T-helper 22 cell (primary cell): ENCODE data around the gene POLD2.

Source experiments
- DNase-seq: peaks from one replicate; pipeline ENCODE4 v3.0.0-alpha.2; 2020; ENCODE audit warnings: low read depth

POLD2 gene

GRCh38 chr7:44112997-44113763 is 10.2 kb downstream of the POLD2 start:
- DNase-seq, result no peak

DNA sequence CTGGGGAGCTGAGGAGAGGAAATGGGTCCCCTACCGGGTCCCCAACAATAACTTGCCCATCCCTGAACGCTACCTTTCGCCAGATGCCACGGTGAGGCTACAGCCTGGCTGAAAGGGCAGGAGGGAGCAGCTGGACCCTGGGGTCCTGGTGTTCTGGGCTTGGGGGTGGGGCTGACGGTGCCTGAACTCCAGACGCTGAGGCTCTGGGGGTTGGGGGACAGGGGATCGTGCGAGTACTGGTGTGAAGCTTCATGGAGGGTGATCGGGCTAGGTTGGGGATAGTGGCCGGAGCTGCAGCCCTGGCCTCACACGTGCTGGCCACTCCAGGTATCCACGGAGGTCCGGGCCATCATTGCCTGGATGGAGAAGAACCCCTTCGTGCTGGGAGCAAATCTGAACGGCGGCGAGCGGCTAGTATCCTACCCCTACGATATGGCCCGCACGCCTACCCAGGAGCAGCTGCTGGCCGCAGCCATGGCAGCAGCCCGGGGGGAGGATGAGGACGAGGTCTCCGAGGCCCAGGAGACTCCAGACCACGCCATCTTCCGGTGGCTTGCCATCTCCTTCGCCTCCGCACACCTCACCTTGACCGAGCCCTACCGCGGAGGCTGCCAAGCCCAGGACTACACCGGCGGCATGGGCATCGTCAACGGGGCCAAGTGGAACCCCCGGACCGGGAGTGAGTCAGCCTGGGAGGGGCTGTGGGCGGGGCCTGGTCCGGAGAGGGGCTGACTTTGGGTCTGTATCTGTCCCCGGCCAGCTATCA is 10.9 kb downstream of the POLD2 start:
- no peak for DNase-seq

DNA sequence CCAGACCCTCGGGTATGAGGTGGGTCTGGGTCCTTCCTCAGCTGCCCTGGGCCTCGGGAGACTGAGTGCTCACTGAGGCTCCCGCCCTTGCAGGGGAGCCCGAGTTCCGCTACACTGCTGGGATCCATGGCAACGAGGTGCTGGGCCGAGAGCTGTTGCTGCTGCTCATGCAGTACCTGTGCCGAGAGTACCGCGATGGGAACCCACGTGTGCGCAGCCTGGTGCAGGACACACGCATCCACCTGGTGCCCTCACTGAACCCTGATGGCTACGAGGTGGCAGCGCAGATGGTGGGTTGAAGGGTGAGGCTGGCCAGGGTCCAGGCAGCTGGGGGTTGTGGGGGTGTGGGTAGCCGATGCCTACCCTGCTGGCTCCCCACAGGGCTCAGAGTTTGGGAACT is 11.6 kb downstream of the POLD2 start:
- DNase-seq, result no peak

- DNase-seq, result no peak
Measured at GRCh38 chr7:44110719-44111635, 12.4 kb downstream of the POLD2 start.

DNA sequence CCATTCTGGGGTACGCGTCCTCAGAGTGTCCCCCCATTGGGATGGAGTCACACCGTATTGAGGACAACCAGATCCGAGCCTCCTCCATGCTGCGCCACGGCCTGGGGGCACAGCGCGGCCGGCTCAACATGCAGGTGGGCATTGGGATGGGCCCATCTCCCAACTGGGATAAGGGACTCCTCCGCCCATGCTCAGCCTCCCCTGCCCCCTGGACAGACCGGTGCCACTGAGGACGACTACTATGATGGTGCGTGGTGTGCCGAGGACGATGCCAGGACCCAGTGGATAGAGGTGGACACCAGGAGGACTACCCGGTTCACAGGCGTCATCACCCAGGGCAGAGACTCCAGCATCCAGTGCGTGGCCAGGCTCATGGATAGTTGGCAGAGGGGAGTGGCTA is 13.4 kb downstream of the POLD2 start:
- no peak for DNase-seq

DNA sequence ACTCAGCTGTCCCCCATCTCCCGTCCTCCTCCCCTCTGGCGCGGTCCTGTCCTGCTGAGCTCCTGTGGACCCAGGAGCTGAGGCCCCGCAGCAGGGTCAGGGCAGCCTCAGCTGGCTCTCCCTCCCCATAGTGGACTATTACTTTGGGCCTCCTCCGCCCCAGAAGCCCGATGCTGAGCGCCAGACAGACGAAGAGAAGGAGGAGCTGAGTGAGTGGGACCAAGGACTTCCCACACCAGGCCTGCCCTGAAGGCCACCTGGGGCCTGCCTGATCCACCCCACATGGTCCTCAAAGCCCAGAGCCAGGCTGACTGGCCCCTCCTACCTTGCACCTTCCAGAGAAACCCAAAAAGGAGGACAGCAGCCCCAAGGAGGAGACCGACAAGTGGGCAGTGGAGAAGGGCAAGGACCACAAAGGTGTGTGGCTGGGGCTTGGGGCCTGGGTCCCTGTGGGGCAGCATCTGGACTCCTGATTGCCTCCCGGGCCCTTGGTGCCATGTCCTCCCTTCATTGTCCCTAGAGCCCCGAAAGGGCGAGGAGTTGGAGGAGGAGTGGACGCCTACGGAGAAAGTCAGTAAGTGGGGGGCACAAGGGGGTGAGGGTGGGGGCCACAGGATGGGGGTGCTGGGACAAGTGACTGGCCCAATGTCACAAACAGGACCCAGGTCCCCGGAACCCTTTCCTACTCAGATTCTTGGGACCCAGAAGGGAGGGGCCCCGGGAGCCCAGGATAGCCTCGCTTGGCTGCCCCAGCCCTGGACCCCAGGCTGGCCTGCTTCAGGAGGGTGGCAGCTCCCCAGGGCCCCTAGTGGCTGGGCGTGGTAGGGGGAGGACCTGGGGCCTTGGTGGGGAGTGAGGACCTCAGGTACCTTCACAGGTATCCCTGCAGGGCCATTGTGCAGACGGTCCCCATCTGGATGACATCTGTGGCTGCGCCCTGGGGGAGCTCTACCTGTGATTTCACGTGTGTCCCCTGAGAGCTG is 14.3 kb downstream of the POLD2 start:
- DNase-seq, result no peak

- DNase-seq, result no peak
Measured at GRCh38 chr7:44107961-44108767, 15.2 kb downstream of the POLD2 start.

DNA sequence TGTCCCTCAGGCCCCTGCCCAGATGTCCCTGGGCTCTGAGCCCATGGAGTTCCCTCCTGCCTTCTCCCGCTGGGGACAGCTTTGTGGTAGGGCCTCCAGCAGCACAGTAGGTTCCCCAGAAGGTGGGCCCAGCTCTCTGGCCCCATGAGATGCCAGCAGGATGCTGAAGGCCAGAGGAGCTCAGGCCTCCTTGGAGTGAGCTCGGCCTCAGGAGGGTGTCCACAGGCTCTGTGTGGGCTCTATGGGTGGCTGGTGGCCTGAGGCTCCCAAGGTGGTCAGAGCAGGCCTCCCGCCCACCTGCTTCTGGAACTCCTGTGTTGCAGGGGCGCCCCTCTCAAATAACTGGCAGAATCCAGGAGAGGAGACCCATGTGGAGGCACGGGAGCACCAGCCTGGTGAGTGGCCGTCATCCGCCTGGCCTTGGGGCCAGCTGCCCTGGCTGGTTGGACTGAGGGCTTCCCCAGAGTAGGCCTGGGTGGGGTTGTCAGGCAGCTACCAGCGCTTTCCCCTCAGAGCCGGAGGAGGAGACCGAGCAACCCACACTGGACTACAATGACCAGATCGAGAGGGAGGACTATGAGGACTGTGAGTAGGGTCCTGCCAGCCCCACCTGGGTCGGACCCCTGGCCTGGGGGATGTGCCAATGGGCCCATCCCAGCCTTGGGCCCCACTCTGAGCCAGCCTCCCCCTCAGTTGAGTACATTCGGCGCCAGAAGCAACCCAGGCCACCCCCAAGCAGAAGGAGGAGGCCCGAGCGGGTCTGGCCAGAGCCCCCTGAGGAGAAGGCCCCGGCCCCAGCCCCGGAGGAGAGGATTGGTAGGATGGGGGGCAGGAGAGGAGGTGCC is 16.0 kb downstream of the POLD2 start:
- DNase-seq, result no peak

DNA sequence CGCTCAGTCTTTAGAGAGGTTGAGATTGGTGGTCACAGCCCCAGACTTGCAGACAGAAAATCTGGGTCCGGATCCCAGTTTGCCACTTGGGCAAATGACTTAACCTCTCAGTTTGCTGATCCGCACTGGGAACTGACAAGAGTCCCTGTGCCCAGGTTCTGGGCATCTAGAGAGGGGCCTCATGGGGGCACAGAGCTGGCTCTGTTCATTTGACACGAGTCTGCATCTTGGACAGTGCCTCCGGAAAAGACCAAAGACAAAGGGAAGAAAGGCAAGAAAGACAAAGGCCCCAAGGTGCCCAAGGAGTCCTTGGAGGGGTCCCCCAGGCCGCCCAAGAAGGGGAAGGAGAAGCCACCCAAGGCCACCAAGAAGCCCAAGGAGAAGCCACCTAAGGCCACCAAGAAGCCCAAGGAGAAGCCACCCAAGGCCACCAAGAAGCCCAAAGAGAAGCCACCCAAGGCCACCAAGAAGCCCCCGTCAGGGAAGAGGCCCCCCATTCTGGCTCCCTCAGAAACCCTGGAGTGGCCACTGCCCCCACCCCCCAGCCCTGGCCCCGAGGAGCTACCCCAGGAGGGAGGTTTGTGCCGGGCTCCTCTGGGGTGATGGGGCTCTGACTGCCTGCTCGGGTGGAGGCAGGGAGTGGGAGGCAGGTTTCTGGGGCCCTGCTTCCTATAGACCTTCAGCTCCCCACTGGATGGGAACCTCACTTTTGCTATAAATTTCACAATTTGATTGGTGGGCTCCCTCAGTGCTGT is 16.9 kb downstream of the POLD2 start:
- DNase-seq, result no peak

- DNase-seq, result no peak
Measured at GRCh38 chr7:44105832-44106231, 17.5 kb downstream of the POLD2 start.

DNA sequence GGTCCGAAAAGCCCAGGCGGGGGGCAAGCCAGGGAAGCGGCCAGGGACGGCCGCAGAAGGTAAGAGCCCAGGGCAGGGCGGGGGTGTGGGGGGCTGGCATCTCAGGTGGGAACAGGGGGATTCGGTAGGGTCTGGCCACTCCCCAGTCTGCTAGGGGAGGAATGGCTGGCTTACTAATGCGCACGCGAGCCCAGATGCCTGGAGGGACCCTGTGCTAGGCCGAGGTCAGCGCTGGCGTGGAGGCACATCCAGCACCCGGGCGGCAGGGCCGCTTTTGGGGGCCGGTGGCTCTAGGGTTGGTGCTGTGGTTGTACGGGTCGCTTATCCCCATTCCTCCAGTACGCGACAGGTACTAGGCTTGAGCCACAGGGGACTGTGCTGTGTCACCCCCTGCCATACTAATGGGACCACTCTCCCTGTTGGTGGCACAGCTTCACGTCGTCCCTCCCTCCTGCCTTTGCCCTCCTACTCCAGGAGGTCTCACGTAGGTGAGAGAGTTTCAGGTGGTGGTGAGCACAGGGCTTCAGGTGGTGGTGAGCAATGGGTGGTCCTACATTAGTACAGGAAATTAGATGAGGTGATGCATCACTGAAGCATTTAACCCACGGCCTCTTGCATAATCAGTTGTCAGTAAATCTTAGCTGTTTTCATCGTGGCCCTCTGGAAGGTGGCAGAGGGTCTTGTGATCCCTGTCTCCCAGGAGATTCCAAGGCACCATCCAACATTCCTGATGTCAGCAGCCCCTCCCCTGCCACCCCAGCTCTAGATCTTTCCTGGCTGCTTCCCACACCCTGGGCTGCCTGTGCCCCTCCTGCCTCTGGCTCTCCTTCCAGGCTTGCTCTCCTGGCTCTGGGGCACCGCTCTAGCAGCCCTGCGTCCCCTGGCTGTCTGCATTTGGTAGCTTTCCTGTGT is 18.2 kb downstream of the POLD2 start:
- no peak for DNase-seq

GRCh38 chr7:44103923-44104859 is 19.2 kb downstream of the POLD2 start, which contains the start of gene AEBP1:
Gene AEBP1 (plus strand): TSS chr7:44104345. CDS start chr7:44104666, 321 bp downstream.
- no peak for DNase-seq

DNA sequence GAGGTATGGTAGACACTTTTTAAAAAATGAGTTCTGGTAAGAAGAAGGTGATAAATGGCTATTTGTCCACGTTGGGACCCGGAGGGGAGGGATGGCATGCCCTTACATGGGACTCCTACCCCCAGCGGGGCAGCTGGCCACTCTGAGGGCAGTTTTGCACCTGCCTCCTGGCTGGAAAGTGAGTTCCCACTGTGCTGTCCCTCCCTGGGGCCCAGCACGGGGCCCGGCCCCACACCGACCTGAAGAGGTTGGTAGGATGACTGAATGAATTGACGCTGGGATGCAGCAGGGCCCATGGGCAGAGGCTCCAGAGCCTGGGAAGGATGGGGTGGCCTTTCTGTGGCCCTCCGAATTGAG is 19.8 kb downstream of the POLD2 start:
- no peak for DNase-seq

DNA sequence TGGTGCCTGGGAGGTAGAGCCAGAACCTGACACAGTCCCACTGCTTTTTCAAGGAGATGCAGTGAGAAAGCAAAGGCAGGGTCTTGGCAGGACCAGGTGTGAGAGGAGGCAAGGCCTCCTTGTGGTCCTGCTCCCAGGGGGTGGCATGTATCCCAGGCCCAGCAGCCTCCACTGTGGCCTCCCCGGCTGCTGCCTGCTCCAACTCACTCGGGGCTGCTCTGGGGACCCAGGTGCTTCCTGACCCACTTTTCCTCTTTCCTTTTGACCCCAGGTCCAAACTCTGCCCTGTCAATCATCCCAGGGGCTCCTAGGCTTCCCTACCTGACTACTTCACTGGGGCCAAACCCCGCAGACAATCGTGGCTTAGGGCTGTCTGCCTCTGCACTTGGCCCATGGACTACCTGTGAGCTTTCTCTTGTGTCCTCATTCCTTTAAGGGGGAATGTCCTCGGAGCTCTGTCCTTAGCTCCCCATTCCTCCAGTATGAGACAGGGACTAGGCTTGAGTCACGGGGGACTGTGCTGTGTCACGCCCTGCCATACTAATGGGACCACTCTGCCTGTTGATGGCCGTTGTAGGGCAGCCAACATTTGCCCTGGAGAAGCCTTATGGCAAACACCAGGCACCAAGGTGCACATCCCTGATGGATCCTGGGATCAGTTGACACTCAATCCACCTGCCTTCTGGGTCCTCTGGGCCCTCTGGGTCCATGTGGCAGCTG is 20.3 kb downstream of the POLD2 start:
- no peak for DNase-seq

- DNase-seq, result no peak
Measured at GRCh38 chr7:44101966-44102845, 21.1 kb downstream of the POLD2 start.
